IMR-90 (cell line): Measurements from ENCODE around the gene PANX1. TPM values are rescaled to one million over a fixed set of nuclear protein-coding genes. Genes with fewer than 3 reads are reported as not detected.

Source experiments
- ATAC-seq: fragments of 200-7000 bp; cut with Tn5 transposase; 2 replicates; pipeline ENCODE4 v1.9.1; 2020; ENCODE audit warnings: low read depth, mild to moderate bottlenecking, moderate library complexity
- BruUV-seq: library from RNA; stranded (reverse); fragments of 400-500 nt; replicated peaks from 2 replicates; lab custom pipeline; 2021; lab: Mats Ljungman, UMichigan
- CTCF ChIA-PET: fragments of 300-600 bp; formaldehyde crosslinking; extraction: SDS; loops from one replicate; lab custom pipeline; 2021; ENCODE audit warnings: antibody characterized with exemption; lab: Yijun Ruan, JAX
- POLR2A ChIA-PET: fragments of 300-600 bp; sonication (Branson Sonifier 250); formaldehyde crosslinking; loops from one replicate; lab custom pipeline; 2022; ENCODE audit warnings: antibody characterized with exemption; ENCODE audit not compliant: unreplicated experiment; lab: Charles Lee
- DNase-seq: peaks from one replicate; pipeline ENCODE4 v3.0.0; 2013
- H2AFZ ChIP-seq: replicated peaks from 2 replicates; pipeline ENCODE3; 2013; ENCODE audit warnings: low read length, mild to moderate bottlenecking; ENCODE audit not compliant: poor library complexity
- H2AK5ac ChIP-seq: 2 replicates; pipeline ENCODE4 v1.6.1; 2013; ENCODE audit warnings: low read depth, low read length, inconsistent platforms
- H2AK9ac ChIP-seq: replicated peaks from 2 replicates; pipeline ENCODE3; 2013; ENCODE audit warnings: mild to moderate bottlenecking, low read depth, low read length, moderate library complexity; ENCODE audit not compliant: poor library complexity
- H2BK120ac ChIP-seq: 2 replicates; pipeline ENCODE4 v1.6.1; 2013; ENCODE audit warnings: low read depth, low read length, inconsistent platforms
- H2BK15ac ChIP-seq: 3 replicates; pipeline ENCODE4 v1.6.1; 2013; ENCODE audit warnings: low read depth, low read length, inconsistent platforms
- H2BK20ac ChIP-seq: 2 replicates; pipeline ENCODE4 v1.6.1; 2013; ENCODE audit warnings: low read depth, mild to moderate bottlenecking, inconsistent platforms, low read length, moderate library complexity
- H2BK5ac ChIP-seq: 2 replicates; pipeline ENCODE4 v1.6.1; 2013; ENCODE audit warnings: mild to moderate bottlenecking, low read depth, low read length, inconsistent platforms; ENCODE audit not compliant: poor library complexity, severe bottlenecking
- H3K14ac ChIP-seq: replicated peaks from 2 replicates; pipeline ENCODE4 v1.6.1; 2013; ENCODE audit warnings: low read depth, low read length, inconsistent platforms
- H3K18ac ChIP-seq: 2 replicates; pipeline ENCODE4 v1.6.1; 2013; ENCODE audit warnings: low read depth, low read length, control low read depth
- H3K23ac ChIP-seq: 2 replicates; pipeline ENCODE4 v1.6.1; 2013; ENCODE audit warnings: low read depth, low read length, inconsistent platforms
- H3K27ac ChIP-seq: 2 replicates; pipeline ENCODE4 v1.5.1; 2013; ENCODE audit warnings: mild to moderate bottlenecking, control low read depth, low read length; ENCODE audit not compliant: insufficient read depth
- H3K27me3 ChIP-seq: 2 replicates; pipeline ENCODE4 v1.6.1; 2013; ENCODE audit warnings: low read length; ENCODE audit not compliant: control insufficient read depth, insufficient read depth
- H3K36me3 ChIP-seq: 2 replicates; pipeline ENCODE4 v1.6.1; 2013; ENCODE audit warnings: low read length, mixed read lengths; ENCODE audit not compliant: control insufficient read depth, insufficient read depth
- H3K4ac ChIP-seq: 2 replicates; pipeline ENCODE4 v1.6.1; 2013; ENCODE audit warnings: low read depth, low read length, inconsistent platforms
- H3K4me1 ChIP-seq: 2 replicates; pipeline ENCODE4 v1.6.1; 2013; ENCODE audit warnings: low read length, mixed read lengths; ENCODE audit not compliant: control insufficient read depth, insufficient read depth
- H3K4me2 ChIP-seq: 2 replicates; pipeline ENCODE4 v1.6.1; 2013; ENCODE audit warnings: low read depth, mild to moderate bottlenecking, control low read depth, low read length, moderate library complexity
- H3K4me3 ChIP-seq: 2 replicates; pipeline ENCODE4 v1.5.1; 2013; ENCODE audit warnings: low read depth, mild to moderate bottlenecking, control low read depth, low read length, moderate library complexity; ENCODE audit not compliant: insufficient read depth
- H3K56ac ChIP-seq: 2 replicates; pipeline ENCODE4 v1.6.1; 2013; ENCODE audit warnings: low read length, inconsistent platforms; ENCODE audit not compliant: insufficient read depth; ENCODE audit errors: extremely low read depth
- H3K79me1 ChIP-seq, 2 experiments: 2 replicates each; pipeline ENCODE4 v1.6.1; 2013; ENCODE audit warnings: low read length in 2 of 2, inconsistent platforms in 1 of 2, low read depth in 1 of 2
- H3K9ac ChIP-seq: 2 replicates; pipeline ENCODE4 v1.6.1; 2013; ENCODE audit warnings: low read depth, low read length, control low read depth
- H3K9me1 ChIP-seq: 2 replicates; pipeline ENCODE4 v1.6.1; 2013; ENCODE audit warnings: low read length, inconsistent platforms; ENCODE audit not compliant: insufficient read depth
- H3K9me3 ChIP-seq: 2 replicates; pipeline ENCODE4 v1.6.1; 2013; ENCODE audit warnings: low read length; ENCODE audit not compliant: control insufficient read depth, insufficient read depth
- H4K20me1 ChIP-seq: 2 replicates; pipeline ENCODE4 v1.6.1; 2013; ENCODE audit warnings: low read length, inconsistent platforms; ENCODE audit not compliant: insufficient read depth
- H4K5ac ChIP-seq: 2 replicates; pipeline ENCODE4 v1.6.1; 2013; ENCODE audit warnings: mild to moderate bottlenecking, low read depth, low read length, control low read depth
- H4K8ac ChIP-seq, 2 experiments: 2 replicates each; pipeline ENCODE4 v1.6.1; 2013; ENCODE audit warnings: low read depth in 2 of 2, low read length in 2 of 2, control low read depth in 1 of 2, inconsistent platforms in 1 of 2
- H4K91ac ChIP-seq: 2 replicates; pipeline ENCODE4 v1.6.1; 2013; ENCODE audit warnings: low read depth, low read length, inconsistent platforms; ENCODE audit not compliant: insufficient read depth
- CEBPB ChIP-seq: IDR thresholded peaks from 2 replicates; pipeline ENCODE4 v1.6.1; 2012; ENCODE audit warnings: low read depth, low read length, improper control_type of control experiment
- FOS ChIP-seq: fragments of 150-350 bp; IDR thresholded peaks from 2 replicates; pipeline ENCODE4 v1.6.1; 2016; ENCODE audit warnings: low read depth, low read length
- WGBS, 2 experiments: methylation state at CpG; one replicate each; pipeline versions ENCODE4 v1.1.5 to v1.1.7; 2013; ENCODE audit warnings: missing lambda C conversion rate in 2 of 2; ENCODE audit not compliant: insufficient read length in 1 of 2; ENCODE audit errors: extremely low coverage in 2 of 2; 5-methylcytosine and 5-hydroxymethylcytosine counted together
- dilution Hi-C: fragments of 300-500 bp; cut with HindIII; formaldehyde crosslinking; loops from one replicate; pipeline ENCODE4 v1.14.3; 2018; ENCODE audit warnings: low sequenced_read_pairs; ENCODE audit not compliant: unreplicated experiment
- in situ Hi-C: fragments of 300-500 bp; cut with MboI; formaldehyde crosslinking; loops from 3 replicates; pipeline ENCODE4 v1.14.3; 2019; ENCODE audit warnings: low sequenced_read_pairs, inconsistent platforms, mixed read lengths
- intact Hi-C: fragments of 100-400 bp; cut with micrococcal nuclease; formaldehyde crosslinking; loops from 2 replicates; pipeline ENCODE4 v1.10.0; 2022
- polyA plus RNA-seq, 3 experiments: library from polyadenylated mRNA; depleted of rRNA; stranded (reverse); fragments of >200 nt; gene quantifications; 2 replicates each; pipeline ENCODE4 v1.2.3, GENCODE V29; 2012; ENCODE audit warnings: low replicate concordance in 1 of 3
- total RNA-seq: library from RNA; depleted of rRNA; stranded (reverse); fragments of >200 nt; gene quantifications from 2 replicates; pipeline ENCODE4 v1.2.3, GENCODE V29; 2012

The PANX1 gene
- total and polyA plus RNA-seq, 2 of the 4 experiments (the other 2 are of a cell fraction) = 29.8 to 70.8 TPM

- H3K14ac ChIP-seq = peak overlapping the region; percentile 19; the same call in 1 of the 2 replicates
- no peak overlapping the region for H3K27ac ChIP-seq
- H3K79me1 ChIP-seq = peaks cover 64 to 88% of the 10 kb centered on the region in 2 experiments
- no CpG with 5 or more reads among the region's 4 CpGs for WGBS, 2 experiments
- H2AK9ac ChIP-seq = peak overlapping the region; percentile 58
- no peak overlapping the region for H3K56ac ChIP-seq
- H3K23ac ChIP-seq = peak overlapping the region; percentile 1; the same call in 1 of the 2 replicates
- no peak overlapping the region for H4K8ac ChIP-seq
- no peaks in the 10 kb centered on the region for H3K9me3 ChIP-seq
- no peak overlapping the region for H4K5ac ChIP-seq
- peak overlapping the region; percentile 73; the same call in 1 of the 2 replicates for H2AK5ac ChIP-seq
- ATAC-seq (no peak), DNase-seq (no peak)
- H3K4ac ChIP-seq = peak overlapping the region; percentile 65
- ChIA-PET CTCF (interaction anchor here (0.6 kb wide), 1 partner anchor 1901 kb away, joined by 4 read pairs; no protein-coding TSS in a partner anchor), POLR2A (no interaction called here)
- peaks cover 7% of the 10 kb centered on the region; the same call in 1 of the 2 replicates for H3K36me3 ChIP-seq
- no peak overlapping the region for H2BK20ac ChIP-seq
- intact Hi-C loops = no loop called here
- H3K4me3 ChIP-seq = no peak overlapping the region
- no peaks in the 10 kb centered on the region for H3K27me3 ChIP-seq
- H3K9ac ChIP-seq = no peak overlapping the region
- no peak overlapping the region for H3K4me2 ChIP-seq
- in situ Hi-C loops = no loop called here
- 0 out of 2 replicates have a peak overlapping the region, but pooled peaks have one; percentile 26 for H3K18ac ChIP-seq
- peak overlapping the region; percentile 46; the same call in 2 of the 3 replicates for H2BK15ac ChIP-seq
- dilution Hi-C loops = no loop called here
- H2AFZ ChIP-seq = no peak overlapping the region
- H2BK5ac ChIP-seq = no peak overlapping the region
- no peak overlapping the region for H2BK120ac ChIP-seq
- no TSS peak for BruUV-seq
- H4K20me1 ChIP-seq = peaks cover 69% of the 10 kb centered on the region
- H3K9me1 ChIP-seq = peaks cover 46% of the 10 kb centered on the region
- 0 out of 2 replicates have a peak, but pooled peaks have one; percentile 14 for TF ChIP-seq CEBPB
- TF ChIP-seq FOS = no peak
- peaks cover 43% of the 10 kb centered on the region for H3K4me1 ChIP-seq
- no peak overlapping the region for H4K91ac ChIP-seq
Observed at GRCh38 chr11:94150704-94151685, 22.4 kb downstream of the PANX1 start.
